ENCODE measurements around the gene PHACTR3. TPM values are rescaled to one million over a fixed set of nuclear protein-coding genes. Genes with fewer than 3 reads are reported as not detected.

PHACTR3 gene
- total and polyA plus RNA-seq, 2 of the 8 experiments (the other 6 are each of a cell fraction or from before 2014, with no cell fraction given) = 0.05 to 0.13 TPM

- TF ChIP-seq BRCA1 (IDR thresholded peaks at IDR 0.05; ENCODE audit: low read depth, low read length) (no peak), TEAD4 (IDR thresholded peaks at IDR 0.05; ENCODE audit: low read depth, low read length) (no peak), RBBP5 (IDR thresholded peaks at IDR 0.05; ENCODE audit: borderline replicate concordance, low read depth, low read length) (no peak), POLR2A (IDR thresholded peaks at IDR 0.05; ENCODE audit: control extremely low read depth in 1 of 2, low read depth in 2 of 2, low read length in 2 of 2) (no peak), GTF2F1 (IDR thresholded peaks at IDR 0.05; ENCODE audit: borderline replicate concordance, low read depth, low read length) (no peak), CHD7 (IDR thresholded peaks at IDR 0.05; ENCODE audit: insufficient replicate concordance, low read length) (no peak), SP4 (IDR thresholded peaks at IDR 0.05; ENCODE audit: low read length) (no peak)
Measured at GRCh38 chr20:59802018-59802417, 197.7 kb downstream of the PHACTR3 start (continued).
